ENCODE results near the gene TMEM80. TPM values are rescaled to one million over a fixed set of nuclear protein-coding genes. Genes with fewer than 3 reads are reported as not detected.

The TMEM80 gene
- 5.5 and 6.2 TPM in 2 replicates for total RNA-seq

DNA sequence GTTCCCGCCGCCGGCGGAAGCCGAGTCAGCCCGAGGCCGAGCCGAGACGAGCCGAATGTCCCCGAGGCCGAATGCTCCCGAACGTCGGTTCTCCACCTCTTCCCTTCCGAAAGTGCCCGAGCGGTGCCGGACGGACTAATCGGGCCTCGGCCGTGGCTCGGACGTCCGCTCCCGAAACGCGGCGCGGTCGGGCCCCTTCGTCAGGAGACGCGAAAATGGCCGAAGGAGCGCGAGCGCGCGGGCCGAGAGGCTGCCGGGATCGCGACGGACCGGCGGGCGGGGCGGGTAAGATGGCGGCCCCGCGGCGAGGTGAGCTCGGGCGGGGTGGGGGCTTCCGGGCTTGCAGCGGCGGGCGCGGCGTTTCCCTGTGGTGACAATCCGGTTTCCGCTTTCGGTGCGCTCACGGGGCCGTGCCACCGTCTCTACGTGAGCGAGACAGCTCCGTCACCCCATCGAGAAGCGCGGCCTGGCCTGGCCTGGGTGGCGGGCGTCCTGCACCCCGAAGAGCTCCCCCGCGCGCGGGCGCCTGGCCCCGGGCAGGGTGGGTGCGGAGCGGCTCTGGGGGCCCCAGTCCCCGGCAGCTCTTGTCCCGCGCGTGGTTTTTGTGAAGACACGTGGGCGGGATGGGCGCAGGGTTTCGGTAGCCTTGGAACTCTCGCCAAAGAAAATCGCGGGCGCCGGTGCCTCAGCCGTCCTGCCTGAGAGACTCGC is at the start of gene TMEM80:
TSS of gene TMEM80 (plus strand) at position 279 of the 711 bp plus-strand sequence. CDS start at position 291, 12 bp downstream.

DNA sequence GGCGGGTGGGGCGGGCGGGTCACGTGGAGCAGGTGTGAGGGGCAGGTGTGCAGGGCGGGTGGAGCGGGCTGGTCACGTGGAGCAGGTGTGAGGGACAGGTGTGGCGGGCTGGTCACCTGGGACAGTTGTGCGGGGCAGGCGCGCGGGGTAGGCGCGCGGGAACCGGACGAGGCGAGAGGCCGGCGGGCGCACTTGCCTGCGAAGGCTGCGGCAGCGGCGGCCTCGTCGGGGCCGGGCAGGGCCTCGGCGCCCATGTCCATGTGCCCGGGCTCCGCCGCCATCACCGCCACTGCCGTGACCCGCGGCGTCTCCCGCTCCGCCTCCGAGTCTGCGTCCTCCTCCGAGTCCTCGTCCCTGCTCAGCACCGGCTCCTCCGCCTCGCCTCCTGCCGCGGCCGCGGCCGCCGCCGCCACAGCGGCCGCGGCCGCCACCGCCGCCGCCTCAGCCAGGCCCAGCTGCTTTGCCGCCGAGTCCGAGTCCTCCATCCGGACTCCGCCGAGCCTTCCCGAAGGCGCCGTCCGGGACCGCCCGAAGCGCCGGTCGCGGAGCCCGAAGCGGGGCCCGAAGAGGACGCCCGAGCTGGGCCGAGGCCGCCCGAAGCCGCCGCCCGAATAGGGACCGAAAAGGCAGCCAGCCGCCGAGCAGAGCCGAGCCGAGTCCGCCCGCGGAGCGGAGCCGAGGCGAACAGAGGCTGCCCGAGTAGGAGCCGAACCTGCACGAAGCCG is 891 bp upstream of the TMEM80 start, which contains the start of gene DEAF1:
TSS of gene DEAF1 (minus strand) at position 660 of the 725 bp plus-strand sequence. CDS start at position 485, 175 bp downstream.

DNA sequence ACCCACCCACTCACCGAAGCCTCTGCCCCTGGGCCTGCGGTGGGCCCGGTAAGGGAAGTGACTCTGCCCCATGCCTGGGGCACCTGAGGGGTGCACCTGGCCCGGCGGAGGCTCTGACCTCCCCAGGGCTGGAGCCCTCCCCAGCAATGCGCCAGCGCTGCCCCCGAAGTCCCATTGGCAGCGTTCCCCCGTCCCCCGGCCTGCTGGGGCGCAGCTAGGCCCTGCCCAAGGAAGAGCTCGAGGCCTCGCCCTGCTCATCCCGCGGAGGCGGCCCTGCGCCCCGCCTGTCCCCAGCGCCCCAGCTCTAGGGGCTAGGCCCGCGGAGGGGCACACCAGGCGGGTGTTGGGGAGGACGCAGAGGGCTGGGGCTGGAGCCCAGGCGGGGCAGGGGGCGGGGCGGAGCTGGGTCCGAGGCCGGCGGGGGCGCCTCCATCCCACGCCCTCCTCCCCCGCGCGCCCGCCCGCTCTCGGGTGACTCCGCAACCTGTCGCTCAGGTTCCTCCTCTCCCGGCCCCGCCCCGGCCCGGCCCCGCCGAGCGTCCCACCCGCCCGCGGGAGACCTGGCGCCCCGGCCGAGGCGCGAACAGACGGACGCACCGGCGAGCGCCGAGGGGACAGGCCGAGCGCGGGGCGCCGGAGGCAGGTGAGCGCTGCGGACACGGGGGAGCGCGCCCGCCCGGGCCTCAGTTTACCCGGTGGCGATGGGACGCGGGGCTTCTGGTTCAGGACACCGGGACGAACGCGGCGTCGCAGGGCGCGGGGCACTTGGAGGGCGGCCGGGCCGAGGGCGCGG is 10.2 kb downstream of the TMEM80 start, which contains the start of gene EPS8L2:
TSS of gene EPS8L2 (plus strand) at position 586 of the 793 bp plus-strand sequence. CDS start 3,177 bp downstream, outside the sequence.

DNA sequence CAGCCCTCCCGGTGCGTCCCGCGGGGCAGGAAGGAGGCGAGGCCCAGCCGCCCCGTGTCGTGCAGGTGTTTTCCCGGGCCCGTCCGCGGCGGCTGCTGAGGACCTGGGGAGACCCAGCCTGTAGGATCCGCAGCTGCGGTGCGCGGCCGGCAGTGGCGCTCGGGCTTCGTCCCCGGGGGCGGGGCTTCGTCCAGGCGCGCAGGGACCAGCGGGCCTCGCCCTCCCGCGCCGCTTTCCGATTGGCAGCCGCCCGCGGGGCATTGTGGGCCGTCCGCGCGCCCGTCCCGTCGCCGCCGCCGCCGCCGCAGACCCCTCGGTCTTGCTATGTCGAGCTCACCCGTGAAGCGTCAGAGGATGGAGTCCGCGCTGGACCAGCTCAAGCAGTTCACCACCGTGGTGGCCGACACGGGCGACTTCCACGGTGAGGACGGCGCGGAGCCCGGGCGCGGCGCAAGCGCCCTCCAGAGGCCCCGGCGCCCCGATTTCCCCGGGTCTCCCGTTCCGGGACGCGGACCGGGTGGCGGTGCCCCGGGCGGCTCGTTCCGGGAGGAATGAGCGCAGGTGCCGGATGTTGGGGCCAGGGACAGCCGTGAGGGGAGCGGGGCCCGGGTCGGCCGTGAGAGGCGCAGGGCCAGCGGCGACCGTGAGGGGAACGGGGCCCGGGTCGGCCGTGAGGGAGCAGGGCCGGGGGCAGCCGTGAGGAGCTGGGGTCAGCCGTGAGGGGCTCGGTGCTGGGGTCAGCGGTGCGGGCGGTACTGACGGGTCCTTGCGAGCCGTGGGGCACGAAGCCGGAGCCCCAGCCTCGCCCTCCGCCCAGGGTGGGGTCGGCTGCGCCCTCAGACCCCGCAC is 51.8 kb downstream of the TMEM80 start, which contains the start of gene TALDO1:
TSS of gene TALDO1 (plus strand) at position 307 of the 849 bp plus-strand sequence. CDS start at position 325, 18 bp downstream.

Other genes with a start within 250 kb of the TMEM80 start
- gene PTDSS2, start 245.5 kb upstream of the TMEM80 start, total RNA-seq = 33.9 and 34.7 TPM in 2 replicates
- gene RNH1, start 188.6 kb upstream of the TMEM80 start, total RNA-seq = 203 and 307 TPM in 2 replicates
- gene HRAS, start 160.2 kb upstream of the TMEM80 start, total RNA-seq = 77.6 and 97.3 TPM in 2 replicates
- 0.27 and 0.47 TPM in 2 replicates for gene LRRC56, start 158.3 kb upstream of the TMEM80 start, total RNA-seq
- 0.36 and 1.1 TPM in 2 replicates for gene LMNTD2, start 135.1 kb upstream of the TMEM80 start, total RNA-seq
- 10.4 and 14.9 TPM in 2 replicates for gene RASSF7, start 134.8 kb upstream of the TMEM80 start, total RNA-seq
- 25.6 and 33.3 TPM in 2 replicates for gene PHRF1, start 119.3 kb upstream of the TMEM80 start, total RNA-seq
- gene IRF7, start 79.9 kb upstream of the TMEM80 start, total RNA-seq = 10.4 and 11.3 TPM in 2 replicates
- not detected in 2 replicates for gene CDHR5, start 70.9 kb upstream of the TMEM80 start, total RNA-seq
- gene SCT, start 68.6 kb upstream of the TMEM80 start, total RNA-seq = not detected in 2 replicates
- not detected in 2 replicates for gene DRD4, start 58.5 kb upstream of the TMEM80 start, total RNA-seq
- gene DEAF1, start 594 bp upstream of the TMEM80 start, total RNA-seq = 39.4 and 44.8 TPM in 2 replicates
- gene EPS8L2, start 10.4 kb downstream of the TMEM80 start, total RNA-seq = 2.7 and 3.9 TPM in 2 replicates
- 207 and 250 TPM in 2 replicates for gene TALDO1, start 51.6 kb downstream of the TMEM80 start, total RNA-seq
- 22.7 and 25.9 TPM in 2 replicates for gene GATD1, start 81.7 kb downstream of the TMEM80 start, total RNA-seq
- gene CEND1, start 94.3 kb downstream of the TMEM80 start, total RNA-seq = under 0.01 and 0.18 TPM in 2 replicates
- gene SLC25A22, start 102.5 kb downstream of the TMEM80 start, total RNA-seq = 6.8 and 7.6 TPM in 2 replicates
- 7.0 and 9.0 TPM in 2 replicates for gene PIDD1, start 109.4 kb downstream of the TMEM80 start, total RNA-seq
- gene RPLP2, start 114.2 kb downstream of the TMEM80 start, total RNA-seq = 353 and 358 TPM in 2 replicates
- 15.0 and 23.4 TPM in 2 replicates for gene PNPLA2, start 123.1 kb downstream of the TMEM80 start, total RNA-seq
- 2.7 and 4.8 TPM in 2 replicates for gene CRACR2B, start 132.1 kb downstream of the TMEM80 start, total RNA-seq
- gene CD151, start 137.1 kb downstream of the TMEM80 start, total RNA-seq = 545 and 757 TPM in 2 replicates
- 159 and 286 TPM in 2 replicates for gene POLR2L, start 146.7 kb downstream of the TMEM80 start, total RNA-seq
- 63.9 and 81.4 TPM in 2 replicates for gene TSPAN4, start 147.0 kb downstream of the TMEM80 start, total RNA-seq
- gene CHID1, start 215.0 kb downstream of the TMEM80 start, total RNA-seq = 34.7 and 45.0 TPM in 2 replicates
- gene AP2A2, start 230.1 kb downstream of the TMEM80 start, total RNA-seq = 37.9 and 49.3 TPM in 2 replicates

Data from endothelial cell of coronary artery (primary cell).